Heart left ventricle (tissue), 13 donors: ENCODE measurements around the gene PPM1F.

Experiments
- POLR2A ChIP-seq, 2 donors: fragments of 450-650 bp; IDR thresholded peaks; one replicate each; pipeline ENCODE4 v1.6.1; 2017; ENCODE audit warnings: antibody characterized with exemption in 2 of 2, mild to moderate bottlenecking in 2 of 2, moderate library complexity in 2 of 2
- TF ChIP-seq, protein P1 (sequence below), 12 donors: fragments of 200-600 bp; sonication (generic) in 4 of 12; IDR thresholded peaks; one replicate each; pipeline versions ENCODE4 v1.5.0 to v1.8.0; 2018 to 2022; ENCODE audit warnings: antibody characterized with exemption in 12 of 12, mild to moderate bottlenecking in 5 of 12
- donor health status: ischemic (EF 13 %, LVEDD 7.1; RV severe dilation, severe dysfunction).
- donor health status: DM: no; HTN: yes; CAD: no.
- donor health status: DM: no; HTN: no; CAD: no.
- donor health status: ischemic (EF 25% LVEDD 6.9; RV normal size, moderate dysfunction).
- donor health status: ischemic (EF 25% LVEDD 5.7; RV mildly dilated, moderate dysfunction).
- donor health status: ischemic (EF 35%, LVEDD 5.7; RV mildly dilated, moderate dysfunction).
- donor health status: nonischemic (EF 11% LVEDD 7.7; RV severe dilation, severe dysfunction).
- donor health status: DM: yes; HTN: yes; CAD: no.
- donor health status: PGD.
- donor health status: ischemic (EF 29% LVEDD 5.4; RV normal size, mild dysfunction).
- donor health status: nonischemic (EF 23%, LVEDD 6.1; RV moderate dilation, normal function).

DNA sequence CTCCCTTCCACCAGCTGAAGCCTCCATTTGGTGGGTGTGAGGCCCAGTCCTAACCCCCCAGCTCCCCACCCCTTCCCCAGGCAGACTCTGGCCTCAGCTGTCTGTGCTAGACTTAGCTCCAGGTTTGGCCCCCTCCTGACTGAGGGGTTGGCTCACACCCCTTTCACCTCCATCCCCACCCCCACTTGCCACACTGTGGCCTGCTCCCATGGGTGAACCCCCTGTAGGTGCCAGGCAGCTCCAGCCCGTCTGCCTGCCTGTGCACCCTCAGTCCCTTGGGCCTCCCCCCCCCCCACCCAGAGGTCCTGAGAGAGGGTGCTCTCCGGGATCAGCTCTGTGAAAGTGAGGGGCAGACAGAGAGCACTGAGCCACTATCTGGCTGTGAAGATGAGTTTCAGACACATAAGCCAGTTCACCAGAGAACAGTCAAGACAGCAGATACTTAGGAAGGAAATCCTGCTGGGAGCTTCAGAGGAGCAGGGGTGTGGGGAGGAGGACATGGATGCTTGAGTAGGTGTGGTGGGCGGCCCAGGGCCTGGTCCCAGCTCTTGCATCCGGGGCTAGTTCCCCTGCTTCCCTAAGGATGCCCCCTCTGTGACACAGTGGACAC, 36.2 kb downstream of the PPM1F start:
- TF ChIP-seq POLR2A (IDR thresholded peaks at IDR 0.05): no peak
- TF ChIP-seq, protein P1, sequence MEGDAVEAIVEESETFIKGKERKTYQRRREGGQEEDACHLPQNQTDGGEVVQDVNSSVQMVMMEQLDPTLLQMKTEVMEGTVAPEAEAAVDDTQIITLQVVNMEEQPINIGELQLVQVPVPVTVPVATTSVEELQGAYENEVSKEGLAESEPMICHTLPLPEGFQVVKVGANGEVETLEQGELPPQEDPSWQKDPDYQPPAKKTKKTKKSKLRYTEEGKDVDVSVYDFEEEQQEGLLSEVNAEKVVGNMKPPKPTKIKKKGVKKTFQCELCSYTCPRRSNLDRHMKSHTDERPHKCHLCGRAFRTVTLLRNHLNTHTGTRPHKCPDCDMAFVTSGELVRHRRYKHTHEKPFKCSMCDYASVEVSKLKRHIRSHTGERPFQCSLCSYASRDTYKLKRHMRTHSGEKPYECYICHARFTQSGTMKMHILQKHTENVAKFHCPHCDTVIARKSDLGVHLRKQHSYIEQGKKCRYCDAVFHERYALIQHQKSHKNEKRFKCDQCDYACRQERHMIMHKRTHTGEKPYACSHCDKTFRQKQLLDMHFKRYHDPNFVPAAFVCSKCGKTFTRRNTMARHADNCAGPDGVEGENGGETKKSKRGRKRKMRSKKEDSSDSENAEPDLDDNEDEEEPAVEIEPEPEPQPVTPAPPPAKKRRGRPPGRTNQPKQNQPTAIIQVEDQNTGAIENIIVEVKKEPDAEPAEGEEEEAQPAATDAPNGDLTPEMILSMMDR (IDR thresholded peaks at IDR 0.05): no peak
